GM19043 (cell line): ENCODE results near the gene CFL2.

Experiments used
- ATAC-seq: cut with Tn5 transposase; IDR thresholded peaks from one replicate; pipeline ENCODE4 v1.9.1; 2021; ENCODE audit warnings: low read depth; ENCODE audit not compliant: unreplicated experiment

CFL2 gene

GRCh38 chr14:34678306-34678705, 36.1 kb downstream of the CFL2 start:
- ATAC-seq, result no peak

GRCh38 chr14:34676516-34677211, 37.7 kb downstream of the CFL2 start:
- ATAC-seq, result no peak

GRCh38 chr14:34673702-34674101, 40.7 kb downstream of the CFL2 start:
- ATAC-seq, result no peak

GRCh38 chr14:34671716-34672115, 42.7 kb downstream of the CFL2 start:
- ATAC-seq, result no peak

GRCh38 chr14:34668111-34668510, 46.3 kb downstream of the CFL2 start:
- no peak for ATAC-seq

- no peak for ATAC-seq
Measured at GRCh38 chr14:34667007-34667406, 47.4 kb downstream of the CFL2 start.

- ATAC-seq, result no peak
Measured at GRCh38 chr14:34665785-34666435, 48.5 kb downstream of the CFL2 start.

- ATAC-seq, result no peak
Measured at GRCh38 chr14:34662561-34663088, 51.8 kb downstream of the CFL2 start.

GRCh38 chr14:34660796-34661195, 53.6 kb downstream of the CFL2 start:
- ATAC-seq, result no peak
